A549 (cell line): ENCODE data around the gene NRTN. TPM values are rescaled to one million over a fixed set of nuclear protein-coding genes. Genes with fewer than 3 reads are reported as not detected.
"Not testable (repeated sequence)": the region's sequence is repeated elsewhere in the genome, so short reads cannot be mapped to it uniquely, and the experiment has no call there.

Experiments
- ATAC-seq, 2 experiments: fragments of 200-7000 bp in 1 of 2; fragments of >200 bp in 1 of 2; cut with Nextera tagmentation in 1 of 2; cut with Tn5 transposase in 1 of 2; 3 replicates each; pipeline versions ENCODE4 v1.8.0 to v1.9.1; 2018 to 2020; ENCODE audit warnings: mild to moderate bottlenecking in 1 of 2, moderate library complexity in 1 of 2
- CTCF ChIA-PET: fragments of 300-600 bp; sonication (Branson Sonifier 250); formaldehyde crosslinking; extraction: SDS; loops from one replicate; lab custom pipeline; 2021; ENCODE audit warnings: antibody characterized with exemption, inconsistent platforms; lab: Yijun Ruan, JAX
- POLR2A ChIA-PET: fragments of 350-600 bp; formaldehyde crosslinking; extraction: SDS; loops from one replicate; lab custom pipeline; 2021; ENCODE audit warnings: antibody characterized with exemption, inconsistent platforms; lab: Yijun Ruan, JAX
- DNase-seq, 2 experiments: peaks; one replicate each; pipeline versions ENCODE4 v3.0.0 to v3.0.0-alpha.2; 2011 to 2016; ENCODE audit warnings: low read depth in 1 of 2, low spot score in 1 of 2
- FAIRE-seq: peaks from 2 replicates; lab custom pipeline; 2011; peaks lifted over from hg19 to GRCh38; lab: Jason Lieb, UNC
- H3K27ac ChIP-seq, 2 experiments: fragments of >200 bp; sonication (Bioruptor Twin); formaldehyde crosslinking; 3 replicates each; pipeline ENCODE4 v1.5.1; 2016 to 2017
- H3K4me1 ChIP-seq: fragments of >200 bp; sonication (Bioruptor Twin); formaldehyde crosslinking; 3 replicates; pipeline ENCODE4 v1.6.1; 2016
- H3K4me2 ChIP-seq: fragments of >200 bp; sonication (Bioruptor Twin); formaldehyde crosslinking; 3 replicates; pipeline ENCODE4 v1.6.1; 2016
- H3K4me3 ChIP-seq: fragments of >200 bp; sonication (Bioruptor Twin); formaldehyde crosslinking; 3 replicates; pipeline ENCODE4 v1.5.1; 2016
- H3K9me3 ChIP-seq: fragments of >200 bp; sonication (Bioruptor Twin); formaldehyde crosslinking; 3 replicates; pipeline ENCODE4 v1.6.1; 2016
- ATOH8 ChIP-seq: fragments of 250-450 bp; sonication (Bioruptor Pico); IDR thresholded peaks from 2 replicates; pipeline ENCODE4 v1.5.0; 2020; ENCODE audit warnings: low read depth, mild to moderate bottlenecking, moderate library complexity
- BCL3 ChIP-seq: fragments of >200 bp; sonication (Bioruptor Twin); formaldehyde crosslinking; IDR thresholded peaks from 3 replicates; pipeline ENCODE4 v1.6.1; 2016
- CEBPB ChIP-seq, 2 experiments: fragments of >200 bp in 1 of 2; sonication (Bioruptor Twin) in 1 of 2; formaldehyde crosslinking in 1 of 2; IDR thresholded peaks; 2 replicates each; pipeline ENCODE4 v1.6.1; 2012 to 2016
- CHD4 ChIP-seq: fragments of 200-600 bp; sonication (generic); IDR thresholded peaks from 2 replicates; pipeline ENCODE4 v1.6.1; 2016; ENCODE audit warnings: antibody characterized with exemption, mild to moderate bottlenecking, borderline replicate concordance
- EHMT2 ChIP-seq: fragments of 200-600 bp; sonication (generic); IDR thresholded peaks from 2 replicates; pipeline ENCODE4 v1.6.1; 2016; ENCODE audit warnings: antibody characterized with exemption, low read depth, mild to moderate bottlenecking, moderate library complexity
- ELK1 ChIP-seq: fragments of 150-350 bp; IDR thresholded peaks from 2 replicates; pipeline ENCODE4 v1.6.1; 2014; ENCODE audit warnings: low read depth, mild to moderate bottlenecking, low read length
- EP300 ChIP-seq, 2 experiments: fragments of >200 bp; sonication (Bioruptor Twin); formaldehyde crosslinking; IDR thresholded peaks; 2 replicates in 1 of 2; 3 replicates in 1 of 2; pipeline ENCODE4 v1.6.1; 2016 to 2017
- HEYL ChIP-seq: fragments of 250-450 bp; sonication (Bioruptor Pico); IDR thresholded peaks from 2 replicates; pipeline ENCODE4 v1.8.0; 2021; ENCODE audit warnings: mild to moderate bottlenecking, moderate library complexity
- MAX ChIP-seq: IDR thresholded peaks from 2 replicates; pipeline ENCODE4 v1.6.1; 2012
- PBX3 ChIP-seq: IDR thresholded peaks from 2 replicates; pipeline ENCODE4 v1.6.1; 2012
- PHF8 ChIP-seq: fragments of 200-600 bp; sonication (generic); IDR thresholded peaks from 2 replicates; pipeline ENCODE4 v1.6.1; 2016; ENCODE audit warnings: low read depth, mild to moderate bottlenecking, antibody characterized with exemption, moderate library complexity, borderline replicate concordance
- RAD21 ChIP-seq, 2 experiments: fragments of >200 bp in 1 of 2; sonication (Bioruptor Twin) in 1 of 2; formaldehyde crosslinking in 1 of 2; IDR thresholded peaks in 1 of 2; conservative IDR thresholded peaks in 1 of 2; 2 replicates in 1 of 2; 3 replicates in 1 of 2; pipeline ENCODE4 v1.6.1; 2012 to 2018; ENCODE audit warnings: inconsistent platforms in 1 of 2
- RARB ChIP-seq: fragments of 250-450 bp; sonication (Bioruptor Pico); IDR thresholded peaks from 2 replicates; pipeline ENCODE4 v1.8.0; 2021; ENCODE audit warnings: mild to moderate bottlenecking, moderate library complexity
- RCOR1 ChIP-seq: fragments of 150-350 bp; IDR thresholded peaks from 2 replicates; pipeline ENCODE4 v1.6.1; 2014; ENCODE audit warnings: antibody characterized with exemption, low read length, low read depth
- RFX5 ChIP-seq: fragments of 450-650 bp; IDR thresholded peaks from 2 replicates; pipeline ENCODE4 v1.7.1; 2014; ENCODE audit warnings: antibody characterized with exemption, mild to moderate bottlenecking, moderate library complexity
- SREBF2 ChIP-seq: fragments of 450-650 bp; IDR thresholded peaks from 2 replicates; pipeline ENCODE4 v1.6.1; 2014; ENCODE audit warnings: mild to moderate bottlenecking, moderate library complexity
- TFCP2L1 ChIP-seq: fragments of 250-450 bp; sonication (Bioruptor Pico); IDR thresholded peaks from 2 replicates; pipeline ENCODE4 v1.5.0; 2021; ENCODE audit warnings: mild to moderate bottlenecking
- ZNF302 ChIP-seq: fragments of 250-450 bp; sonication (Bioruptor Pico); IDR thresholded peaks from 2 replicates; pipeline ENCODE4 v1.9.0; 2021; ENCODE audit warnings: inconsistent platforms, mild to moderate bottlenecking, moderate library complexity
- WGBS: methylation state at CpG from one replicate; pipeline ENCODE4 v1.1.6; 2017; ENCODE audit errors: missing lambda C conversion rate; 5-methylcytosine and 5-hydroxymethylcytosine counted together
- polyA plus RNA-seq, 4 experiments: library from polyadenylated mRNA; depleted of rRNA in 3 of 4; stranded (reverse); fragments of >200 nt; fragmentation: RNase III in 1 of 4; extraction: RNeasy Plus Mini Kit Qiagen cat#74134 plus additional on column Dnase treatment in 1 of 4; gene quantifications; 2 replicates in 3 of 4; 3 replicates in 1 of 4; pipeline ENCODE4 v1.2.3, GENCODE V29; 2011 to 2017

Gene NRTN
- polyA plus RNA-seq, 2 of the 4 experiments (the other 2 are of a cell fraction) = 0.32 to 0.61 TPM

- WGBS = 65% methylated on average over 5 of the region's 6 CpGs
- H3K4me2 ChIP-seq = peak overlapping the region; percentile 59
- H3K4me3 ChIP-seq = no peak overlapping the region
- POLR2A ChIA-PET = no interaction called here
- peak overlapping the region; percentile 63 to 81 for H3K27ac ChIP-seq
- CTCF ChIA-PET = no interaction called here
- ATAC-seq (no peak), DNase-seq (no peak), FAIRE-seq (no peak)
- TF ChIP-seq EHMT2 (no peak), ATOH8 (CRISPR knock-in tag) (no peak)
- peaks cover 14% of the 10 kb centered on the region for H3K4me1 ChIP-seq
- H3K9me3 ChIP-seq = no peaks in the 10 kb centered on the region
Observed at GRCh38 chr19:5850189-5850588, 45.3 kb downstream of the NRTN start.

- FAIRE-seq = no peak
- Histone ChIP-seq H3K4me2 (peak overlapping the region; percentile 59), H3K27ac (peak overlapping the region; percentile 63 to 81), H3K9me3 (no peaks in the 10 kb centered on the region), H3K4me1 (peaks cover 14% of the 10 kb centered on the region), H3K4me3 (no peak overlapping the region)
- WGBS = 22% methylated on average over 4 of the region's 5 CpGs
- ChIA-PET POLR2A (no interaction called here), CTCF (no interaction called here)
- ATAC-seq = peak; percentile 47 to 72; a peak in 5 of 6 replicates
- no peak for DNase-seq
- peak; percentile 60 to 85; a peak in 3 of 4 replicates for TF ChIP-seq CEBPB (IDR thresholded peaks at IDR 0.05)
- TF ChIP-seq ELK1 = no peak
Observed at GRCh38 chr19:5850743-5851293, 46.0 kb downstream of the NRTN start.

- Histone ChIP-seq H3K27ac (peak within 1 kb of the TSS; percentile 63 to 81), H3K4me3 (no peak within 1 kb of the TSS)
- CTCF ChIA-PET = no interaction called here
- POLR2A ChIA-PET = no interaction called here
- TF ChIP-seq ZNF302 (CRISPR knock-in tag) (no peak), RFX5 (no peak), TFCP2L1 (CRISPR knock-in tag) (no peak), PBX3 (no peak), BCL3 (no peak), EP300 (IDR thresholded peaks at IDR 0.05) (no peak), MAX (no peak), RAD21 (conservative IDR thresholded peaks at IDR 0.05 in 1 of 2, IDR thresholded peaks at IDR 0.05 in 1 of 2) (no peak), RCOR1 (no peak), EHMT2 (no peak), SREBF2 (no peak), RARB (no peak), CHD4 (no peak), PHF8 (no peak), HEYL (no peak)
- TF ChIP-seq, all 56 proteins: peak for 0
- Histone ChIP-seq H3K9me3 (no peaks in the 10 kb centered on the region), H3K4me2 (peak within 1 kb of the TSS; percentile 59), H3K4me1 (peaks cover 14% of the 10 kb centered on the region)
- 77% methylated on average over 6 of the region's 10 CpGs for WGBS
- ATAC-seq (peak in 1 of 2 experiments; percentile 19; a peak in 1 of 6 replicates), FAIRE-seq (no peak), DNase-seq (no peak)
Observed at GRCh38 chr19:5851302-5851701, 46.4 kb downstream of the NRTN start, which contains the start of gene FUT3. TSS of gene FUT3 (minus strand) at chr19:5851449.

GRCh38 chr19:5854121-5854520 lies 49.3 kb downstream of the NRTN start:
- POLR2A ChIA-PET, FAIRE-seq, H3K4me3 ChIP-seq, H3K9me3 ChIP-seq, ATAC-seq, H3K27ac ChIP-seq, DNase-seq, H3K4me2 ChIP-seq: not testable (repeated sequence)
- CTCF ChIA-PET = interaction anchor here (0.9 kb wide), 1 partner anchor 15 kb away, joined by 3 read pairs; the partner anchor contains the start of gene FUT6
- peaks cover 14% of the 10 kb centered on the region for H3K4me1 ChIP-seq
- 60% methylated on average over 9 of the region's 10 CpGs for WGBS

- FAIRE-seq, ATAC-seq, H3K9me3 ChIP-seq, DNase-seq, CTCF ChIA-PET, H3K4me2 ChIP-seq, H3K4me3 ChIP-seq, H3K27ac ChIP-seq: not testable (repeated sequence)
- POLR2A ChIA-PET = interaction anchor here (2.3 kb wide), 1 partner anchor 27 kb away, joined by 6 read pairs; no protein-coding TSS in a partner anchor
- H3K4me1 ChIP-seq = peaks cover 11% of the 10 kb centered on the region
- WGBS = 78% methylated on average over 9 of the region's 9 CpGs
Observed at GRCh38 chr19:5855151-5855550, 50.3 kb downstream of the NRTN start.
